Effector memory CD4-positive, alpha-beta T cell (primary cell): ENCODE data around the gene PCDH15.

Source experiments
- DNase-seq, 3 donors: peaks; one replicate each; pipeline ENCODE4 v3.0.0-alpha.2; 2020
- H3K27ac ChIP-seq: 2 replicates; pipeline ENCODE4 v1.7.0; 2013; ENCODE audit warnings: mild to moderate bottlenecking, low read length, moderate library complexity; ENCODE audit not compliant: insufficient read depth, poor library complexity, severe bottlenecking
- H3K27me3 ChIP-seq: replicated peaks from 2 replicates; pipeline ENCODE4 v1.7.0; 2013; ENCODE audit warnings: mild to moderate bottlenecking, low read length; ENCODE audit not compliant: insufficient read depth, control insufficient read depth, poor library complexity, severe bottlenecking
- H3K36me3 ChIP-seq: 2 replicates; pipeline ENCODE4 v1.7.0; 2013; ENCODE audit warnings: mild to moderate bottlenecking, low read length, moderate library complexity; ENCODE audit not compliant: control insufficient read depth, insufficient read depth
- H3K4me1 ChIP-seq: 2 replicates; pipeline ENCODE4 v1.7.0; 2013; ENCODE audit warnings: low read length, mild to moderate bottlenecking; ENCODE audit not compliant: control insufficient read depth, insufficient read depth, poor library complexity, severe bottlenecking
- H3K4me3 ChIP-seq: 2 replicates; pipeline ENCODE4 v1.7.0; 2013; ENCODE audit warnings: low read length, low read depth, mild to moderate bottlenecking; ENCODE audit not compliant: insufficient read depth, poor library complexity, severe bottlenecking
- H3K9me3 ChIP-seq: 2 replicates; pipeline ENCODE4 v1.7.0; 2013; ENCODE audit warnings: mild to moderate bottlenecking, low read length, moderate library complexity; ENCODE audit not compliant: control insufficient read depth

The PCDH15 gene

GRCh38 chr10:54722075-54722474, 79.0 kb downstream of the PCDH15 start:
- Histone ChIP-seq H3K27me3 (no peaks in the 10 kb centered on the region), H3K36me3 (no peaks in the 10 kb centered on the region), H3K9me3 (no peaks in the 10 kb centered on the region), H3K4me3 (no peak overlapping the region), H3K27ac (no peak overlapping the region), H3K4me1 (no peaks in the 10 kb centered on the region)
- no peak for DNase-seq

DNA sequence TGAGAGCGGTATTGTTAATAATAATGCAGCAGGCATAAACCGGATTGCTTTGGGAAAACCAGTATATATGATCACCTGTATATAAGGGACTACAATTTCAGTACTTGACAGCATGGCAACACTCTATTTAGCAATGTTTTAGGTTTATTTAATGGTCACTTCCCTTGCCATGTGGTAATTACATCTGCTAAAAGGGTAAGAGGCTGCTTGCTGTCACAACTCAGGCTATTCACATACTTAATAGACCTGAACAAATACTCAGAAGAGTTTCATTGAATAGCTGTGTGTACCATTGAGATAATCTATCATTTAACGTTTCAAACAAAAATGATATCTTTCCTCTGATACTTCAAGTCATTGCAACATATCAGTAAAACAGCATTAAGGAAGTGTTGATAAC, 90.1 kb downstream of the PCDH15 start:
- Histone ChIP-seq H3K4me3 (no peak overlapping the region), H3K36me3 (no peaks in the 10 kb centered on the region), H3K4me1 (no peaks in the 10 kb centered on the region), H3K27ac (no peak overlapping the region), H3K27me3 (no peaks in the 10 kb centered on the region), H3K9me3 (no peaks in the 10 kb centered on the region)
- DNase-seq: no peak

GRCh38 chr10:54708591-54708990, 92.4 kb downstream of the PCDH15 start:
- no peaks in the 10 kb centered on the region for H3K9me3 ChIP-seq
- no peak overlapping the region for H3K27ac ChIP-seq
- no peak for DNase-seq
- H3K36me3 ChIP-seq: no peaks in the 10 kb centered on the region
- no peaks in the 10 kb centered on the region for H3K27me3 ChIP-seq
- no peaks in the 10 kb centered on the region for H3K4me1 ChIP-seq
- no peak overlapping the region for H3K4me3 ChIP-seq

DNA sequence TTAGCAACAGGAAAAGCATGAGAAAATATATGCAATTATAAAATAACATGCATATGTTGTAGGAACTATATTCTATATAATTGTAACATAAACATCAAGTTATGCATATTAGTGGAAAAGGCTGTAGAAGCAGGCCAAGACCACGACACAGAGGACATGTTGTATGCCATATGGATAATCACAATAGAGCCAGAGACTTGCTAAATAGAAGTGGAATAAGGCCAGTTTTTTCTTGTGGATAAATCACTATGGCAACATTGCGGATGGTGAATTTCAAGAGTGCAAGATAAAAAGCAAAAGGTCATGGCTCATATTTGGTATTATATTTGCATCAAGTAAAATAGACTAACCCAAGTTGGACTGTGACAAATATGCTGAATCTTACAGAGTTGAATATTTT, 93.0 kb downstream of the PCDH15 start:
- H3K4me1 ChIP-seq: no peaks in the 10 kb centered on the region
- no peaks in the 10 kb centered on the region for H3K36me3 ChIP-seq
- no peak overlapping the region for H3K4me3 ChIP-seq
- H3K27ac ChIP-seq: no peak overlapping the region
- H3K27me3 ChIP-seq: no peaks in the 10 kb centered on the region
- no peaks in the 10 kb centered on the region for H3K9me3 ChIP-seq
- no peak for DNase-seq

GRCh38 chr10:54702583-54703485, 98.2 kb downstream of the PCDH15 start:
- no peaks in the 10 kb centered on the region for H3K4me1 ChIP-seq
- no peak for DNase-seq
- H3K36me3 ChIP-seq: no peaks in the 10 kb centered on the region
- H3K27me3 ChIP-seq: no peaks in the 10 kb centered on the region
- H3K4me3 ChIP-seq: no peak overlapping the region
- no peak overlapping the region for H3K27ac ChIP-seq
- H3K9me3 ChIP-seq: no peaks in the 10 kb centered on the region

GRCh38 chr10:54691331-54691730, 109.7 kb downstream of the PCDH15 start:
- Histone ChIP-seq H3K27me3 (no peaks in the 10 kb centered on the region), H3K36me3 (no peaks in the 10 kb centered on the region), H3K9me3 (no peaks in the 10 kb centered on the region), H3K4me1 (no peaks in the 10 kb centered on the region), H3K4me3 (no peak overlapping the region), H3K27ac (no peak overlapping the region)
- DNase-seq: no peak

- Histone ChIP-seq H3K4me3 (no peak overlapping the region), H3K27ac (no peak overlapping the region), H3K4me1 (no peaks in the 10 kb centered on the region), H3K27me3 (no peaks in the 10 kb centered on the region), H3K36me3 (no peaks in the 10 kb centered on the region), H3K9me3 (no peaks in the 10 kb centered on the region)
- DNase-seq: no peak
Observed at GRCh38 chr10:54682554-54682953, 118.5 kb downstream of the PCDH15 start.

GRCh38 chr10:54681136-54681535, 119.9 kb downstream of the PCDH15 start:
- H3K27ac ChIP-seq: no peak overlapping the region
- H3K36me3 ChIP-seq: no peaks in the 10 kb centered on the region
- H3K9me3 ChIP-seq: no peaks in the 10 kb centered on the region
- no peaks in the 10 kb centered on the region for H3K4me1 ChIP-seq
- no peak for DNase-seq
- H3K27me3 ChIP-seq: no peaks in the 10 kb centered on the region
- H3K4me3 ChIP-seq: no peak overlapping the region

- H3K27ac ChIP-seq: no peak overlapping the region
- no peaks in the 10 kb centered on the region for H3K36me3 ChIP-seq
- no peaks in the 10 kb centered on the region for H3K4me1 ChIP-seq
- no peak overlapping the region for H3K4me3 ChIP-seq
- no peaks in the 10 kb centered on the region for H3K27me3 ChIP-seq
- no peaks in the 10 kb centered on the region for H3K9me3 ChIP-seq
- DNase-seq: no peak
Observed at GRCh38 chr10:54667136-54667535, 133.9 kb downstream of the PCDH15 start.

- no peak for DNase-seq
- Histone ChIP-seq H3K27ac (no peak overlapping the region), H3K4me3 (no peak overlapping the region), H3K4me1 (no peaks in the 10 kb centered on the region), H3K36me3 (no peaks in the 10 kb centered on the region), H3K27me3 (no peaks in the 10 kb centered on the region), H3K9me3 (no peaks in the 10 kb centered on the region)
Observed at GRCh38 chr10:54666192-54666591, 134.8 kb downstream of the PCDH15 start.
